AG09309 (cell line): Measurements from ENCODE around the gene ELFN1.

ENCODE experiments used
- DNase-seq: peaks from one replicate; pipeline ENCODE4 v3.0.0-alpha.2; 2010; ENCODE audit warnings: low read depth
- H3K4me3 ChIP-seq: 2 replicates; pipeline ENCODE4 v1.5.1; 2011; ENCODE audit warnings: mild to moderate bottlenecking, low read depth, low read length, moderate library complexity; ENCODE audit not compliant: control insufficient read depth
- TF ChIP-seq, protein P1 (sequence below): IDR thresholded peaks from 2 replicates; pipeline ENCODE4 v1.5.1; 2011; ENCODE audit warnings: mild to moderate bottlenecking, low read depth, low read length, inconsistent platforms; ENCODE audit not compliant: insufficient read depth, control insufficient read depth; ENCODE audit errors: missing control alignments

Gene ELFN1

DNA sequence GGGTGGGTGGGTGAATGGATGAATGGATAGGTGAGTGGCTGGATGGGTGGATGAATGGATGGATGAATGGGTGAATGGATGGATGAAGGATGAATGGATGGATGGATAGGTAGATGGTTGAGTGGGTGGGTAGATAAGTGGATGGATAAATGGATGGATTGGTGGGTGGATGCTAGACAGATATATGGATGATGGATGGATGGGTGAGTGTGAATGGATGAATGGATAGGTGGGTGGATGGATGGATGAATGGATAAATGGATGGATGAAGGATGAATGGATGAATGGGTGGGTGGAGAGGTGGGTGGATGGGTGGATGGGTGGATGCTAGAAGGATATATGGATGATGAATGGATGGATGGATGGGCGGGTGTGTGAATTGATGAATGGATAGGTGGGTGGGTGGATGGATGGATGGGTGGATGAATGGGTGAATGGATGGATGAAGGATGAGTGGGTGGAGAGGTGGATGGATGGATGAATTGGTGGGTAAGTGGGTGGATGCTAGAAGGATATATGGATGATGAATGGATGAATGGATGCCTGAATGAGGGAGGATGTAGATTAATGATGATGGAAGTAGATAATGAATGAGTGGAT is 20.4 kb downstream of the ELFN1 start:
- DNase-seq, result no peak
- TF ChIP-seq, protein P1, sequence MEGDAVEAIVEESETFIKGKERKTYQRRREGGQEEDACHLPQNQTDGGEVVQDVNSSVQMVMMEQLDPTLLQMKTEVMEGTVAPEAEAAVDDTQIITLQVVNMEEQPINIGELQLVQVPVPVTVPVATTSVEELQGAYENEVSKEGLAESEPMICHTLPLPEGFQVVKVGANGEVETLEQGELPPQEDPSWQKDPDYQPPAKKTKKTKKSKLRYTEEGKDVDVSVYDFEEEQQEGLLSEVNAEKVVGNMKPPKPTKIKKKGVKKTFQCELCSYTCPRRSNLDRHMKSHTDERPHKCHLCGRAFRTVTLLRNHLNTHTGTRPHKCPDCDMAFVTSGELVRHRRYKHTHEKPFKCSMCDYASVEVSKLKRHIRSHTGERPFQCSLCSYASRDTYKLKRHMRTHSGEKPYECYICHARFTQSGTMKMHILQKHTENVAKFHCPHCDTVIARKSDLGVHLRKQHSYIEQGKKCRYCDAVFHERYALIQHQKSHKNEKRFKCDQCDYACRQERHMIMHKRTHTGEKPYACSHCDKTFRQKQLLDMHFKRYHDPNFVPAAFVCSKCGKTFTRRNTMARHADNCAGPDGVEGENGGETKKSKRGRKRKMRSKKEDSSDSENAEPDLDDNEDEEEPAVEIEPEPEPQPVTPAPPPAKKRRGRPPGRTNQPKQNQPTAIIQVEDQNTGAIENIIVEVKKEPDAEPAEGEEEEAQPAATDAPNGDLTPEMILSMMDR, result no peak
- H3K4me3 ChIP-seq, result no peak overlapping the region

DNA sequence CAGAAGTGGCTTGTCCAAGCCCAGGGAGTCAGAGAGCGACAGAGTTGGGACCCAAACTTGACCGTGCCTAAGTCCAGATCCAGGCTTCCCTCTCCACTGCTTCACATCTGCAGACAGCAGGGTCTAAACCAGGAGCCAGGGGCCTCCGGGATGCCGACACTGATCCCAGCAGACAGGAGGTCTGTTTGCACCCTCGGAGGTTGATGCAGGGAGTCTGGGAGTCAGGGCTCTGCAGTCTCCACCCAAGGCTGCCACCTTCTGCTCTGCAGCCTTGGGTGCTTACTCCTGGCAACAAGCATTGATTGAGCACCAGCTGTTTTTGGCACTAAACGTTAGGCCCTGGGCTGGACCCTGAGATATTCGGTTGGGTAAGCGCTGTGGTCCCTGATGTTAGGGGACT is 21.0 kb downstream of the ELFN1 start:
- TF ChIP-seq, protein P1, result no peak
- H3K4me3 ChIP-seq, result no peak overlapping the region
- no peak for DNase-seq

DNA sequence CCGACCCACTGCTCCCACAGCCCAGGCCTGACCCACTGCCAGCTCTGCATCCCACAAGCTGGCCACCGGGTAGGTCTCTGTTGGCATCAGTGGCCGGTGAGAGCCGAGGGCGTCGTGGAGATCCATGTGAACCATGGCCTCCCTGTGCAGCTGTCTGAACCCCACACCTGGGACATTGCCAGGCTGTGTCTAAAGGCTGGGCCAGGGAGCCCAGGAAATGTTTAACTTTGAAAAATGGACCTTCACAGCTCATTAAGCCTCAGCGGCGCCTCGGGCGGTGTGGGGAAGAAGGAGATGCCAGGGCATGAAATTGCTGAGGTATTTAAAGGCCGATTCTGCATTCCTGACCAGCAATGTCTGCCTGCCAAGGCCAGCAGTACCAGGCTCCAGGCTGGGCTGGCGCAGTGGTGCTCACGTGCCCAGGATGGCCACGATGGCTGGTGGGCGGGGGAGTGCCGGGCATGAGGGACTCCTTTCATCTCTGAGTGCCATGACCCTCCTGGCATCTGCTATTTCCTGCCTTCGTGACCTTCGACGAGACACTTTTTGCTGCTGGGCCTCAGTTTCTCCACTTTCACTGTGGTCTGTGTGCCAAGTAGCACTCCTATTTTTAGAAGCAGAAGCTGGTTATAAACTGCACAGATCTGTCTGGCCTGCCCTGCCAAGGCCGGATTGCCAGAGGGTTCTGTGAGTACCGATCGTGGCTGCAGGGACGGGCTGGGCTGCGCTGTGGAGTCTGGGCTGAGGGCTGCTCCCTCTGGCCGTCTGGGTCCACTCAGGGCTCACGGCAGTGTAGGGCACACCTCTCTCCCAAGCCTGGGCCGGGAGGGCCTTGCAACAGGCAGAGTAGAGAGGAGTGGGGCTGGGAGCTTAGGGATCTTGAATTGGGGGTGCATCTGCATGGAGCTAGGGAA is 21.8 kb downstream of the ELFN1 start:
- TF ChIP-seq, protein P1, result no peak
- no peak for DNase-seq
- H3K4me3 ChIP-seq, result no peak overlapping the region

DNA sequence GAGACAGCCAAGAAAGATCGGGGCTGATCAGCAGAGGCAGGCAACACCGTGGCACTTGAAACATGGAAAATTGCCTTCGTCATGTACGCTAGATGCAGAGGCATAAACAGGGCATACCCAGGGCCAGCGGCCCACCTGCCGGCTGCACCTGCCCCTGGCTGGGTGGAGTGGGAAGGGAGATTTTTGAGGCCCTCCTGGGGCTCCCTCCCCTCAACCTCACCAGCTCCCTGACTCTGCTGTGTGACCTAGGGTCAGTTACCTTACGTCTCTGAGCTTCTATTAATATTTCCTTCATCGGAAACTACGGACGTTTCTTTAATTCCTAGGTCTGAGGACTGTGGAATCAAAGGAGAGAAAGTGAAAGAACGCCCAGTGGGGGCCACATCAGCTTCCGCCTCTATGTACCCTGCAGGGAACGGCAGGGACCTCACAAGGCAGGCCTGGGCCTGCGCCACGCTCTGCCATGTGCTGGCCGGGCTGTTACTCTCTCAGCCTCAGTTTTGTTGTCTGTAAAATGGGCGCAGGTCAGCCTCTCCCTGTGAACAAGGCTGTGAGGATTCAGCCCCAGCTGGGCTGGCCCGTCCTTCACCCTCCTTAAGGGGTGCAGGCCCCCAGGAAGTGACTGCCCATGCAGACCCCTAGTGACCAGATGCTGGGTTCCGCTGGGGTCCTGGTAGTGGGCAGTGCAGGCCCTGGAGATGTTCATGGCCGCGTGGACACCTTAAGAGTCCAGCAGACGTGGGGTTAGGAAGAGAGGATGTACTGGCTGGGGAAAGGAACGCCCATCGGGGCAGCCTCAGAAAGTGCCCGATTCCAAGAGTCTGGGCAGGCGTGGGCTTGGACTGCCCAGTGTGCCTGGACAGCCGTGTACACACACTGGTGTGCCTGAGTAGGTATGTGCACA is 22.7 kb downstream of the ELFN1 start:
- no peak overlapping the region for H3K4me3 ChIP-seq
- TF ChIP-seq, protein P1, result no peak
- DNase-seq, result no peak

DNA sequence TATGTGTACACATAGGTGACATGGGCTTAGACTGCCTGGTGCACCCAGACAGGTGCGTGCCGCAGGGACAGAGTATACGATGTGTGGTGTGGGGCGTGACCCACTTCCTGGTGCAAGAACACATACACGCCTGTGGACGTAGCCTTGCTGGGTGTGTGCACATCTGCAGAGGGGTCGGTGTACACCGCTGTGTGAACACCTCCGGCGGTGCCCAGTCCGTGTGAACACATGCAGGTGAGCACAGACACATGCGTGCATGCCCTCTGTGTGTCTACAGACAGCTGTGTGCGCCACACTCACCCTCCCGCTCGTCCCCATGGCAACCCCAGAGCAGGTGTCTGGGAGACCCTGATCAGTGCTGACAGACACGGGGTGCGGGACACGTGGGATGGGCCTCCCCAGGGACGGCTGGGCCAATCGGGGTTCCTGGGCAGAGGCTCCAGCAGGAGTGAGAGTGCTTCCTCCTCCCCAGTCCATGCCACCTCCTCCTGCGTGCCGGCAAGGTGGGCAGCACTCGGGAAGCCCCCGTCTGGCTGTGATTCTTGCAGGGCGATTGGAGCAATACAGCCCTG is 23.4 kb downstream of the ELFN1 start:
- TF ChIP-seq, protein P1, result no peak
- DNase-seq, result no peak
- no peak overlapping the region for H3K4me3 ChIP-seq

DNA sequence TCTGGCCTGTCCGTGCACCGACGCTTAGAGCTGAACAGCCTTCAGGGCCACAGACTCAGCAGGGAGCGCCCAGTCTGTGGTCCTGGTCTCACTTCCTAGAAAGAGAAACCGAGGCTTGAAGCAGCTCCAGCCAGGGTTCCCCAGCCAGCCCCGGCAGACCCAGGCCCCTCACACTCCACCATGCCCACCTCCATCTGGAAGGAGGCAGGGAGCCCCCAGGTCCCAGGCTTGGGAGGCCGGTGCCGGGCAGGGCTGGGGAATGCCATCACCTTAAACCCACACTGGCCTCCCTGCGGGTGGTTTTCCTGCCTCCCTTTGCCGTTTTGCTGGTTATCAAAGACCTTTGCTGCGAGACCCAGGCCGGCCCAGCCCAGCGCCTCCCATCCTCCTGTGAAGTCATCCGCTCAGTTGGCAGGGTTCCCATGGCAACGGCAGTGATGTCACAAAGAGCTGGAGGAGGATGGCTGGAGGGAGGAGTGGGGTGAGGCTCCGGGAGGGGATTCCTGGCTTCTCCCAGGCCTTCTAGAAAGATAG is 24.0 kb downstream of the ELFN1 start:
- DNase-seq, result no peak
- TF ChIP-seq, protein P1, result no peak
- H3K4me3 ChIP-seq, result no peak overlapping the region
